Measurements from ENCODE around the gene ZNF736. TPM values are rescaled to one million over a fixed set of nuclear protein-coding genes. Genes with fewer than 3 reads are reported as not detected.

ZNF736 gene
- polyA plus RNA-seq, 3 donors, result 15.3 to 18.4 (median 16.2) TPM

Other genes starting within 250 kb of the ZNF736 start
- gene ZNF735, start 106.8 kb upstream of the ZNF736 start, polyA plus RNA-seq (ENCODE audit: insufficient read length in 3 of 3), result not detected
- gene ZNF679, start 85.5 kb upstream of the ZNF736 start, polyA plus RNA-seq (ENCODE audit: insufficient read length in 3 of 3), result not detected
- 10 to 100 TPM; 18.1 to 19.4 (median 19.2) TPM for gene ZNF680, start 249.1 kb downstream of the ZNF736 start, polyA plus RNA-seq (ENCODE audit: insufficient read length in 3 of 3)